HG03103 (cell line): Measurements from ENCODE around the gene SPTBN4.
"Not testable (repeated sequence)": the region's sequence is repeated elsewhere in the genome, so short reads cannot be mapped to it uniquely, and the experiment has no call there.

Experiments used
- ATAC-seq: cut with Tn5 transposase; IDR thresholded peaks from one replicate; pipeline ENCODE4 v1.9.1; 2021; ENCODE audit warnings: low read depth; ENCODE audit not compliant: unreplicated experiment

The SPTBN4 gene

GRCh38 chr19:40502647-40503319 is 36.0 kb downstream of the SPTBN4 start:
- no peak for ATAC-seq

GRCh38 chr19:40503320-40503695 is 36.5 kb downstream of the SPTBN4 start:
- ATAC-seq = no peak

GRCh38 chr19:40506099-40506498 is 39.3 kb downstream of the SPTBN4 start:
- ATAC-seq = no peak

DNA sequence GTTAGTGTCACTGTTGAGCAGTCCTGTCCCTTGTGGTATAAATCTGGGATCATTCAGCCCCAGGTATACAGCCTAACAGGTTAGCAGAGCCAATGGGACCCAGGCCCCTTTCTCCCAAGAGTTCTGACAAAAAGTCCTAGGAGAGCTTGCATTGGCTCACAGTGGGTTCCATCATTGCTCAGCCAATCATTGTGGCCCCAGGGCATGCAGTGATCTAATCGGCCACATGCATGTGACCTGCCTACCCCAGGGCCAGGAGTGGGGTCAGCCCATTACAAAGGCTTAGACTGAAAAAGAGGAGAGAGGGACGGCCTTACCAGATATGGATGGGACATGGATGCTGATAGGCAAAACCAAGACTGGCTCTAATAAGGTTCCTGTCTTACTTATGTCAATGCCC is 41.1 kb downstream of the SPTBN4 start:
- no peak for ATAC-seq

- no peak for ATAC-seq
Measured at GRCh38 chr19:40508739-40509260, 42.0 kb downstream of the SPTBN4 start.

DNA sequence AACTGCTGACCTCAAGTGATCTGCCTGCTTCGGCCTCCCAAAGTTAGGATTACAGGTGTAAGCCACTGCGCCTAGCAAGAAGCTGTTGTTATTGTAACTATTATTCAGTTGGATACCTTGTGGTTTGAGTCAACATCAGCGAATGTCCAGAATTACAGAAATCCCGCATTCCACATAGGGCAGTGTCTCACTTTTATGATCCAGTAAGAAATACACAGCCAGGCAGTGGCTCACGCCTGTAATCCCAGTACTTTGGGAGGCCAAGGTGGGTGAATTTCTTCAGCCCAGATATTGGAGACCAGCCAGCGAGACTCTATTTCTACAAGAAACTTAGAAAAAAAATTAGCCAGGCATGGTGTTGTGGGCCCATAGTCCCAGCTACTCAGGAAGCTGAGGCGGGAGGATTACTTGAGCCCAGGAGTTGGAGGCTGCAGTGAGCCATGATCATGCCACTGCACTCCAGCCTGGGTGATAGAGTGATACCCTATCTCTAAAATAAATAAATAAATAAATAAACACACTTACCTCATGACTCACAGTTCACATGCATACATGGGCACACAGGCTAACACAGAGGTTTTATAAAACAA is 43.8 kb downstream of the SPTBN4 start:
- no peak for ATAC-seq

GRCh38 chr19:40511487-40511886 is 44.7 kb downstream of the SPTBN4 start:
- ATAC-seq = no peak

DNA sequence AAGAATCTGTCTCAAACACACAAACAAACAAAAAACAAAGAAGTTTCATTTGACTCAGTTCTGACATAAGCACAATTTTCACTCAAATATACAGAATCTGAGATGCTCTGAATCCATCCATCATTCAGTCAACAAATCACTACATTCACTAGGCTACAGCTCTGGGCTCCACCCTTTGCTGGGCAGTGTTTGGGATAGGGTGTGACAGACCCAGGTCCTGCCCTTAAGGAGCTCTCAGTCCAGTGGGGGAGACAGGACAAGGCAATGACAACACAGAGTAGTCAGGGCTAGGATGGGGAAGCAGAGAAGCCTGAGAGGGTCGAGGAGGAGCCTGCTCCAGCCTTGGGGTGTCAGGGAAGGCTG is 45.3 kb downstream of the SPTBN4 start:
- ATAC-seq = no peak

DNA sequence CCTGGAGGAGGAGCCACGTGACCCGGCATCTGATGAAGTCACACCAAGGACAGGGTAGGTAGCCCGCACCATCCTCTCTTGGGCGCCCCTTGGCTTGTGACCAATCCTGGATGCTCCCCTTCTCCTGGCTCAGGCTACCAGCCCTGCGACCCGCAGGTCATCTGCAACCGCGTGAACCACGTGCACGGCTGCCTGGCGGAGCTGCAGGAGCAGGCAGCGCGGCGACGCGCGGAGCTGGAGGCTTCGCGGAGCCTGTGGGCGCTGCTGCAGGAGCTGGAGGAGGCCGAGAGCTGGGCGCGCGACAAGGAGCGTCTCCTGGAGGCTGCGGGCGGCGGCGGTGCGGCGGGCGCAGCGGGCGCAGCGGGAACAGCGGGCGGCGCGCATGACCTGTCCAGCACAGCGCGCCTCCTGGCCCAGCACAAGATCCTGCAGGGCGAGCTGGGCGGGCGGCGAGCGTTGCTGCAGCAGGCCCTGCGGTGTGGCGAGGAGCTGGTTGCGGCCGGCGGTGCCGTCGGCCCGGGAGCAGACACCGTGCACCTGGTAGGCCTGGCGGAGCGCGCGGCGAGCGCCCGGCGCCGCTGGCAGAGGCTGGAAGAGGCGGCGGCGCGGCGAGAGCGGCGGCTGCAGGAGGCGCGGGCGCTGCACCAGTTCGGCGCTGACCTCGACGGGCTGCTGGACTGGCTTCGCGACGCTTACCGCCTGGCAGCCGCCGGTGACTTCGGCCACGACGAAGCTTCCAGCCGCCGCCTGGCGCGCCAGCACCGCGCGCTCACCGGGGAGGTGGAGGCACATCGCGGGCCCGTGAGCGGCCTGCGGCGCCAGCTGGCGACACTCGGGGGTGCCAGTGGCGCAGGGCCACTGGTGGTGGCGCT is 45.9 kb downstream of the SPTBN4 start:
- no peak for ATAC-seq

GRCh38 chr19:40513345-40513678 is 46.5 kb downstream of the SPTBN4 start:
- no peak for ATAC-seq

- no peak for ATAC-seq
Measured at GRCh38 chr19:40513741-40514315, 47.0 kb downstream of the SPTBN4 start.

GRCh38 chr19:40517248-40517647 is 50.4 kb downstream of the SPTBN4 start:
- ATAC-seq = no peak

DNA sequence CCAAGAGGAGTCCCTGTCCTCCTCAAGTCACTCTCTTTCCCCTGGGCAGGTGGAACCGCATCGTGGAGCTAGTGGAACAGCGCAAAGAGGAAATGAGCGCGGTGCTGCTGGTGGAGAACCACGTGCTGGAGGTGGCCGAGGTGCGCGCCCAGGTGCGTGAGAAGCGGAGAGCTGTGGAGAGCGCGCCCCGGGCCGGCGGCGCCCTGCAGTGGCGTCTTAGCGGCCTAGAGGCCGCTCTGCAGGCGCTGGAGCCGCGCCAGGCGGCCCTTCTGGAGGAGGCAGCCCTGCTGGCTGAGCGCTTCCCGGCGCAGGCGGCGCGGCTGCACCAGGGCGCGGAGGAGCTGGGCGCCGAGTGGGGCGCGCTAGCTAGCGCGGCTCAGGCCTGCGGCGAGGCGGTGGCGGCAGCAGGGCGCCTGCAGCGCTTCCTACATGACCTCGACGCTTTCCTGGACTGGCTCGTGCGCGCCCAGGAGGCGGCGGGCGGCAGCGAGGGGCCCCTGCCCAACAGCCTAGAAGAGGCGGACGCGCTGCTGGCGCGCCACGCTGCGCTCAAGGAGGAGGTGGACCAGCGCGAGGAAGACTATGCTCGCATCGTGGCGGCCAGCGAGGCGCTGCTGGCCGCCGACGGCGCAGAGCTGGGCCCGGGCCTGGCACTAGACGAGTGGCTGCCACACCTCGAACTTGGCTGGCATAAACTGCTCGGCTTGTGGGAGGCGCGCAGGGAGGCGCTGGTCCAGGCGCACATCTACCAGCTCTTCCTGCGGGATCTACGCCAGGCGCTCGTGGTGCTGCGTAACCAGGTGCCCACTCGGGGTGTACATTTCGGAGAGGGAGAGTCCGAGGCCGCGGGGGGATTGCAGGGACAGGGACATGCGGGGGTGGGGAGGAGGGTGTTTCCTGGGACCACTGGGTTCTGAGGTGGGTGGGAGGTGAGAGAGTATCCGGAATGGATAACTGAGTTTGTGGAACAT is 52.8 kb downstream of the SPTBN4 start:
- ATAC-seq = no peak

DNA sequence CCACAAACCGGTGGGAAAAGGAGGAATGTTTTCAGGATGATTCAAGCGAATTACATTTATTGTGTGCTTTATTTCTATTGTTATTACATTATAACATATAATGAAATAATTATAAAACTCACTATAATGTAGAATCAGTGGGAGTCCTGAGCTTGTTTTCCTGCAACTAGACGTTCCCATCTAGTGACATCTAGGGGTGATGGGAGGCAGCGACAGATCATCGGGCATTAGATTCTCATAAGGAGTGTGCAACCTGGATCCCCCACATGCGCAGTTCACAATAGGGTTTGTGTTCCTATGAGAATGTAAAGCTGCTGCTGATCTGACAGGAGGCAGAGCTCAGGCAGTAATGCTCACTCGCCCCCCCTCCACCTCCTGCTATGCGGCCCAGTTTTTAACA is 54.5 kb downstream of the SPTBN4 start:
- no peak for ATAC-seq

DNA sequence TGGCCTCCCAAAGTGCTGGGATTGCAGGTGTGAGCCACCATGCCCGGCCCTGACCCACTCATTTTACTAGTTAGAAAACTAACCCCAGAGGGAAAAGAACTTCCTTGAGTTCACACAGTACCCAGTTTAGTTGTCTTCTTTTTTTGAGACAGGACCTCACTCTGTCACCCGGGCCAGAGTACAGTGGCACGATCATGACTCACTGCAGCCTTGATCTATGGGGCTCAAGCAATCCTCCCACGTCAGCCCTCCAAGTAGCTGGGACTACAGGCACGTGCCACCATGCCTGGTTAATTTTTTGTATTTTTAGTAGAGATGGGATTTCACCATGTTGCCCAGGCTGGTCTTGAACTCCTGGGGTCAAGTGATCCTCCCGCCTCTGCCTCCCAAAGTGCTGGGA is 55.1 kb downstream of the SPTBN4 start:
- not testable (repeated sequence) for ATAC-seq

DNA sequence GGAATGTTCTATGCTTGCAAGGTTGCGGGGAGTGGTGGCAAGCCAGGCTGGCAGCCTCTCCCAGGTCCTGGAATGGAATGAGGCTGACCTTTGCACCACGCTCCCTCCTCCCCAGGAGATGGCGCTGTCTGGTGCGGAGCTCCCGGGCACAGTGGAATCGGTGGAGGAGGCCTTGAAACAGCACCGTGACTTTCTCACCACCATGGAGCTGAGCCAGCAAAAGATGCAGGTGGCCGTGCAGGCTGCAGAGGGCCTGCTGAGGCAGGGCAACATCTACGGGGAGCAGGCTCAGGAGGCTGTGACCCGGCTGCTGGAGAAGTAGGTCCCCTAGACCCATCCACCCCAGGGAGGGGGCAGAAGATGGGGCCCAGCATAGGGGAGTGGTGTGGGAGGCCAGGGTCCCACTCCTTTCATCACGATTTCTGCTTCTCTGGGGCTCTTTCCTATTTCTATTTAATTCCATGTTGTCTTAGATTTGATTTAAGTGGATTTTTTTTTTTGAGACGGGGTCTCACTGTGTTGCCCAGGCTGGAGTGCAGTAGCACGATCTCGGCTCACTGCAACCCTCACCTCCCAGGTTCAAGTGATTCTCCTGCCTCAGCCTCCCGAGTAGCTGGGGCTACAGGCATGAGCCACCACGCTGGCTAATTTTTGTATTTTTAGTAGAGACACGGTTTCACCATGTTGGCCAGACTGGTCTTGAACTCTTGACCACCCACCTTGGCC is 56.7 kb downstream of the SPTBN4 start:
- ATAC-seq = no peak

- ATAC-seq = no peak
Measured at GRCh38 chr19:40524133-40524549, 57.3 kb downstream of the SPTBN4 start.

GRCh38 chr19:40524655-40525054 is 57.9 kb downstream of the SPTBN4 start:
- no peak for ATAC-seq

DNA sequence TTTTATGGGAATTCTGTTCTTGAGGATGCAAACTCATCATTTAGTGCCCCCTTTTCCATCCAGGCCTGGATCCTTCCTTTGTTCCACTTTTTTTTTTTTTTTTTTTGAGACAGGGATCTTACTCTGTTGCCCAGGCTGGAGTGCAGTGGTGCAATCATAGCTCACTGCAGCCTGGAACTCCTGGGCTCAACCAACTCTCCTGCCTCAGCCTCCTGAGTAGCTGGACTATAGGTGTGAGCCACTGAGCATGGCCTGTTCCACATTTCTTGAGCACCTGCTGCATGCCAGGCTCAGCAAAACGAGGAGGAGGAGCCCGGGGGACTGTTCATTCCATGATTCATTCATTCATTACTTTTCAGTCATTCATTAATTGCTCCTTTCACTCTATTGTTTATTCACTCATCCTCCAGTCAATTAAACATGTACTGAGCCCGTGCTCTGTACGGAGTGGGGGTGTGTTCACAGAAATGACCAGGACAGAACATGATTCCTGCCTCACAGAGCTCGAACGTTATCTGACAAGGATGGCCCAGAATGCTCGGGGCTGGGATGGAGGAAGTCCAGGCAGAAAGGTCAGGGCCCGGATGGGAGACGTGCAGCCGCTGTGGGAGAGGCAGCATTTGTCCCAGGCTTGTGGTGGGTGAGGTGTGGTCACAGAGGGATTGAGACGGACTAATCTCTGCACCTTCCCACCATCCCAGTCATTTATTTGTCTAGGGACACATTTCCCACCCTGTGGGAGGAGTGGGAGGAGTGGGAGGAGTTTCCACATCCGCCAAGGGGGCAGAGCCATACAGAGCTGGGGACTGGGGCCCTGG is 58.6 kb downstream of the SPTBN4 start:
- ATAC-seq = no peak
